Activated CD8-positive, alpha-beta T cell treated with anti-CD3 and anti-CD28 coated beads for 36 hours (primary cell): ENCODE results near the gene TUBGCP2. TPM values are rescaled to one million over a fixed set of nuclear protein-coding genes. Genes with fewer than 3 reads are reported as not detected.

Experiments used
- ATAC-seq: fragments of 200-7000 bp; cut with Tn5 transposase; one replicate; pipeline ENCODE4 v1.10.0; 2021; ENCODE audit warnings: mild to moderate bottlenecking, moderate library complexity
- CTCF ChIA-PET: fragments of 350-600 bp; sonication (Branson Sonifier 250); formaldehyde crosslinking; loops from one replicate; lab custom pipeline; 2021; ENCODE audit warnings: antibody characterized with exemption; lab: Charles Lee
- POLR2A ChIA-PET: fragments of 350-600 bp; sonication (Branson Sonifier 250); formaldehyde crosslinking; loops from one replicate; lab custom pipeline; 2021; ENCODE audit warnings: antibody characterized with exemption; lab: Charles Lee
- DNase-seq: peaks from one replicate; pipeline ENCODE4 v3.0.0-alpha.2; 2020
- H3K27ac Mint-ChIP-seq: one replicate; pipeline ENCODE4 v1.8.0; 2021; ENCODE audit warnings: mild to moderate bottlenecking, mixed read lengths
- H3K27me3 Mint-ChIP-seq: one replicate; pipeline ENCODE4 v1.8.0; 2021; ENCODE audit warnings: mixed read lengths
- H3K36me3 Mint-ChIP-seq: one replicate; pipeline ENCODE4 v1.8.0; 2021; ENCODE audit warnings: low read depth, mixed read lengths
- H3K4me1 Mint-ChIP-seq: one replicate; pipeline ENCODE4 v1.8.0; 2021; ENCODE audit warnings: low read depth, mixed read lengths
- H3K4me3 Mint-ChIP-seq: one replicate; pipeline ENCODE4 v1.8.0; 2021; ENCODE audit warnings: mild to moderate bottlenecking, moderate library complexity, mixed read lengths
- H3K9me3 Mint-ChIP-seq: one replicate; pipeline ENCODE4 v1.8.0; 2021; ENCODE audit warnings: mixed read lengths
- intact Hi-C: fragments of 100-400 bp; cut with micrococcal nuclease; formaldehyde crosslinking; loops from one replicate; pipeline ENCODE4 v1.10.0; 2022
- total RNA-seq, 2 experiments: library from RNA; stranded (reverse); gene quantifications; one replicate each; pipeline ENCODE4 v1.2.3, GENCODE V29; 2021
- TF ChIP-seq, protein P1 (sequence below): fragments of 200-600 bp; IDR thresholded peaks from one replicate; pipeline ENCODE4 v1.8.0; 2022; ENCODE audit warnings: antibody characterized with exemption, mild to moderate bottlenecking

TUBGCP2 gene
- total RNA-seq, 2 experiments from 2014 or later, result 54.1 to 57.5 TPM

DNA sequence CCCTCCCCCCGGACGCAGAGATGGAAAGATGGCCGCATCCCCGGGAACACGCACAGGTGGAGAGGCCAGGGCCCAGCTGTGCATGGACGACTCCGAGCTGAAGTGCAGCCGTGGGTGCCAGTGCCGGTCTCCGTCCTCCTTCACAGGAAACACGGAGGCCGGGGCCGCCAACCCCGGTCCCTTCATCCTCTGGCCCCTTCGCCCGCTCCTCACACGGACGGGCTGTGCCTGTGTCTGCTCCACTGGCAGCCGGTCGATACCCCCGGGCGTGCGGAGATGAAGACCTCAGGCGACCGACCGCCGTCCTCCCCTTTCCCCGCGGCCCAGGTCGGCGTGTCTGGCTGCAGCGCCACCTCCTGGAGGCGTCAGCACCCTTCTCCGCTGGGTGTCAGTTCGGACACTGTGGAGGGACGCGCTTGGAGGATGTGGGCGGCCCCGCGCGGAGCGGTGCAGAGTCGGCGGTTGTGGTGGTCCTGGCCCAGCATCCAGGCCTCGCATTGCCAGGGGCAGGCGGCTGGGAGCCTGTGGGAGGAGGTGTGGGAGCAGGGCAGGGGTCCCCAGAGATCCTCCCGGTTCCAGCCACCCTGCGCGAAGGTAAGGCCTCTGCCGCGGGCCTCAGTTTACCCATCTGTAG lies 9.9 kb upstream of the TUBGCP2 start:
- ChIA-PET POLR2A (interaction anchor here (1.4 kb wide), 1 partner anchor 10 kb away, joined by 3 read pairs; no protein-coding TSS in a partner anchor), CTCF (interaction anchor here (0.8 to 4.3 kb wide), 7 partner anchors 10 to 120 kb away, joined by 3 to 26 read pairs (median 3); no protein-coding TSS in a partner anchor)
- Mint-ChIP-seq H3K27me3 (peaks cover 10% of the 10 kb centered on the region), H3K9me3 (no peaks in the 10 kb centered on the region), H3K27ac (no peak overlapping the region), H3K4me1 (peaks cover 8% of the 10 kb centered on the region), H3K36me3 (no peaks in the 10 kb centered on the region), H3K4me3 (peak overlapping the region; percentile 65)
- DNase-seq (peak; percentile 79), ATAC-seq (peak; percentile 94)
- intact Hi-C loops, result no loop called here
- TF ChIP-seq, protein P1, sequence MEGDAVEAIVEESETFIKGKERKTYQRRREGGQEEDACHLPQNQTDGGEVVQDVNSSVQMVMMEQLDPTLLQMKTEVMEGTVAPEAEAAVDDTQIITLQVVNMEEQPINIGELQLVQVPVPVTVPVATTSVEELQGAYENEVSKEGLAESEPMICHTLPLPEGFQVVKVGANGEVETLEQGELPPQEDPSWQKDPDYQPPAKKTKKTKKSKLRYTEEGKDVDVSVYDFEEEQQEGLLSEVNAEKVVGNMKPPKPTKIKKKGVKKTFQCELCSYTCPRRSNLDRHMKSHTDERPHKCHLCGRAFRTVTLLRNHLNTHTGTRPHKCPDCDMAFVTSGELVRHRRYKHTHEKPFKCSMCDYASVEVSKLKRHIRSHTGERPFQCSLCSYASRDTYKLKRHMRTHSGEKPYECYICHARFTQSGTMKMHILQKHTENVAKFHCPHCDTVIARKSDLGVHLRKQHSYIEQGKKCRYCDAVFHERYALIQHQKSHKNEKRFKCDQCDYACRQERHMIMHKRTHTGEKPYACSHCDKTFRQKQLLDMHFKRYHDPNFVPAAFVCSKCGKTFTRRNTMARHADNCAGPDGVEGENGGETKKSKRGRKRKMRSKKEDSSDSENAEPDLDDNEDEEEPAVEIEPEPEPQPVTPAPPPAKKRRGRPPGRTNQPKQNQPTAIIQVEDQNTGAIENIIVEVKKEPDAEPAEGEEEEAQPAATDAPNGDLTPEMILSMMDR, result peak; percentile 81

DNA sequence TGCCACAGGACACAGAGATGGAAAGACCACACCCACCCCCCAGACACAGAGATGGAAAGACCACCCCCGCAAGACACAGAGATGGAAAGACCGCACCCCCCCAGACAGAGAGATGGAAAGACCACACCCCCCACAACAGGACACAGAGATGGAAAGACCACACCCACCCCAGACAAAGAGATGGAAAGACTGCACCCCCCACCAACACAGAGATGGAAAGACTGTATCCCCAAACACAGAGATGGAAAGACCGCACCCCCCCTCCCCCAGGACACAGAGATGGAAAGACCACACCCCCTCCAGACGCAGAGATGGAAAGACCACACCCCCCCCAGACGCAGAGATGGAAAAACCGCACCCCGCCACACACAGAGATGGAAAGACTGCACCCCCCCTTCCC lies 8.1 kb upstream of the TUBGCP2 start:
- H3K27ac Mint-ChIP-seq, result no peak overlapping the region
- ChIA-PET CTCF (no interaction called here), POLR2A (no interaction called here)
- intact Hi-C loops, result no loop called here
- DNase-seq, result no peak
- H3K36me3 Mint-ChIP-seq, result peaks cover 2% of the 10 kb centered on the region
- H3K4me1 Mint-ChIP-seq, result peaks cover 8% of the 10 kb centered on the region
- no peak overlapping the region for H3K4me3 Mint-ChIP-seq
- H3K27me3 Mint-ChIP-seq, result peaks cover 10% of the 10 kb centered on the region
- ATAC-seq, result no peak
- H3K9me3 Mint-ChIP-seq, result no peaks in the 10 kb centered on the region
- TF ChIP-seq, protein P1, result no peak

DNA sequence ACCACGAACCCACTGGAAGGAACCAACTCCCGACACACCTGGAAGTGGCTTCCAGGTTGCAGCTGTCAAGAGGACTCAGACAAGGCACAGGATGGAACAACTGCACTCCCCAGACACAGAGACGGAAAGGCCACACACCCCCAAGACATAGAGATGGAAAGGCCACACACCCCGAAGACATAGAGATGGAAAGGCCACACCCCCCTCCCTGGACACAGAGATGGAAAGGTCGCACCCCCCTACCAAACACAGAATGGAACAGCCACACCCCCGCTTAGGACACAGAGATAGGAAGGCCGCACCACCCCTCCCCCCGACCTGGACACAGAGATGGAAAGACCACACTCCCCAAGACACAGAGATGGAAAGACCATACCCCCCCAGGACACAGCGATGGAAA lies 7.6 kb upstream of the TUBGCP2 start:
- TF ChIP-seq, protein P1, result no peak
- H3K27ac Mint-ChIP-seq, result no peak overlapping the region
- peaks cover 8% of the 10 kb centered on the region for H3K4me1 Mint-ChIP-seq
- H3K4me3 Mint-ChIP-seq, result no peak overlapping the region
- H3K27me3 Mint-ChIP-seq, result peaks cover 10% of the 10 kb centered on the region
- H3K9me3 Mint-ChIP-seq, result no peaks in the 10 kb centered on the region
- POLR2A ChIA-PET, result interaction anchor here (1.0 kb wide), 1 partner anchor 13 kb away, joined by 3 read pairs; no protein-coding TSS in a partner anchor
- H3K36me3 Mint-ChIP-seq, result peaks cover 2% of the 10 kb centered on the region
- CTCF ChIA-PET, result interaction anchor here (1.3 to 2.9 kb wide), 5 partner anchors 12 to 71 kb away, joined by 3 to 11 read pairs (median 6); no protein-coding TSS in a partner anchor
- DNase-seq (no peak), ATAC-seq (no peak)
- intact Hi-C loops, result no loop called here

DNA sequence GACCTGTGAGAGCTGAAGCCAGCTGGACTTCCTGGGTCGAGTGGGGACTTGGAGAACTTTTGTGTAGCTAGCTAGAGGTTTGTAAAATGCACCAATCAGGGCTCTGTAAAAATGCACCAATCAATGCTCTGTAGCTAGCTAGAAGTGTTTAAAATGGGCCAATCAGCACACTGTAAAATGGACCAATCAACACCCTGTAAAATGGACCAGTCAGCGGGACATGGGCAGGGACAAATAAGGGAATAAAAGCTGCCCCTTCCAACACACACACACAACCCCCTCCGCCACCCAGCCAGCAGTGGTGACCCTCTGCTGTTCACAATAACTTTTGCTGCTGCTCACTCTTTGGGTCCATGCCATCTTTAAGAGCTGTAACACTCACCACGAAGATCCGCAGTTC lies 7.2 kb upstream of the TUBGCP2 start:
- peak; percentile 29 for ATAC-seq
- intact Hi-C loops, result no loop called here

More for the DNA sequence above, 7.2 kb upstream of the TUBGCP2 start:
- TF ChIP-seq, protein P1, result no peak
- Mint-ChIP-seq H3K36me3 (peaks cover 2% of the 10 kb centered on the region), H3K4me3 (no peak overlapping the region), H3K4me1 (peaks cover 8% of the 10 kb centered on the region), H3K27ac (no peak overlapping the region), H3K9me3 (no peaks in the 10 kb centered on the region), H3K27me3 (peaks cover 10% of the 10 kb centered on the region)
- ChIA-PET POLR2A (interaction anchor here (1.0 kb wide), 1 partner anchor 14 kb away, joined by 3 read pairs; no protein-coding TSS in a partner anchor), CTCF (interaction anchor here (1.0 to 2.9 kb wide), 6 partner anchors 12 to 71 kb away, joined by 3 to 11 read pairs (median 6); no protein-coding TSS in a partner anchor)
- no peak for DNase-seq
